HG02885 (cell line): Measurements from ENCODE around the gene HSBP1.

Experiments used
- ATAC-seq: cut with Tn5 transposase; IDR thresholded peaks from one replicate; pipeline ENCODE4 v1.9.1; 2021; ENCODE audit warnings: mild to moderate bottlenecking; ENCODE audit not compliant: unreplicated experiment, poor library complexity

HSBP1 gene

GRCh38 chr16:83807710-83808572 lies at the start of gene HSBP1:
Gene HSBP1, plus strand, starts transcription at chr16:83807978. Its CDS starts 99 bp downstream, at chr16:83808077.
- ATAC-seq, result peak; percentile 94

GRCh38 chr16:83762141-83762991 lies 45.4 kb upstream of the HSBP1 start:
- ATAC-seq, result no peak

GRCh38 chr16:83762992-83763358 lies 44.8 kb upstream of the HSBP1 start:
- no peak for ATAC-seq

- no peak for ATAC-seq
These were observed 38.8 kb upstream of the HSBP1 start for GRCh38 chr16:83768986-83769385.

- no peak for ATAC-seq
These were observed 38.3 kb upstream of the HSBP1 start for GRCh38 chr16:83769397-83770008.

- ATAC-seq, result no peak
These were observed 36.4 kb upstream of the HSBP1 start for GRCh38 chr16:83771306-83771942.

- ATAC-seq, result no peak
These were observed 35.0 kb upstream of the HSBP1 start for GRCh38 chr16:83772806-83773205.

GRCh38 chr16:83774066-83774465 lies 33.7 kb upstream of the HSBP1 start:
- no peak for ATAC-seq

GRCh38 chr16:83776944-83777343 lies 30.8 kb upstream of the HSBP1 start:
- ATAC-seq, result no peak

GRCh38 chr16:83779886-83780285 lies 27.9 kb upstream of the HSBP1 start:
- ATAC-seq, result no peak

GRCh38 chr16:83785455-83785854 lies 22.3 kb upstream of the HSBP1 start:
- no peak for ATAC-seq

- no peak for ATAC-seq
These were observed 18.0 kb upstream of the HSBP1 start for GRCh38 chr16:83789642-83790401.

GRCh38 chr16:83791916-83792315 lies 15.9 kb upstream of the HSBP1 start:
- no peak for ATAC-seq

- ATAC-seq, result no peak
These were observed 15.4 kb upstream of the HSBP1 start for GRCh38 chr16:83792391-83792790.

- ATAC-seq, result no peak
These were observed 14.6 kb upstream of the HSBP1 start for GRCh38 chr16:83793179-83793578.

GRCh38 chr16:83794860-83795554 lies 12.8 kb upstream of the HSBP1 start:
- ATAC-seq, result no peak

- ATAC-seq, result no peak
These were observed 10.8 kb upstream of the HSBP1 start for GRCh38 chr16:83797013-83797412.

GRCh38 chr16:83799336-83799735 lies 8.4 kb upstream of the HSBP1 start:
- no peak for ATAC-seq

- ATAC-seq, result peak; percentile 66
These were observed 5.6 kb upstream of the HSBP1 start for GRCh38 chr16:83802135-83802534.
